Measurements from ENCODE around the gene PLXNA4.

DNA sequence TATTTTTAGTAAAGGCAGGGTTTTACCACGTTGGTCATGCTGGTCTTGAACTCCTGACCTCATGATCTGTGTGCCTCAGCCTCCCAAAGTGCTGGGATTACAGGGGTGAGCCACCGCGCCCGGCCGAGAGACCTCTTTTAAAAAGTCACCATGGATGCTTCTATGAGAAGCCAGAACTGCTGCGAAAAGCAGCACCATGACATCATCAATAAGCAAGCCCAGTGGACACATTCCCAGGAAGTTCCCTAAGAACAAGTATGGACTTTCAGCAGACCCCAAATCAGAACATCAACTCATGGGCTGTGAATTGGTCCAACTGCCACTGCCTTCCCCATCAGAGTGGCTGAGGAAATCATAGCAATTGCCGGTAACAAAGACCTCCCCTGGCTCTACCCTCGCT, 93.4 kb downstream of the PLXNA4 start:
- no peak for TF ChIP-seq CTCF (IDR thresholded peaks at IDR 0.05 in 4 of 5, conservative IDR thresholded peaks at IDR 0.05 in 1 of 5)
- no peak for TF ChIP-seq POLR2A (IDR thresholded peaks at IDR 0.05)
